Breast epithelium (tissue), 4 donors: ENCODE results near the gene PCDHB8. TPM values are rescaled to one million over a fixed set of nuclear protein-coding genes. Genes with fewer than 3 reads are reported as not detected.
"Not testable (repeated sequence)": the region's sequence is repeated elsewhere in the genome, so short reads cannot be mapped to it uniquely, and the experiment has no call there.

Source experiments
- DNase-seq, 2 donors: peaks; one replicate each; pipeline ENCODE4 v3.0.0-alpha.2; 2019; ENCODE audit warnings: low spot score in 2 of 2
- H3K27ac ChIP-seq, 2 donors: fragments of 200-600 bp; sonication (generic) in 1 of 2; one replicate each; pipeline ENCODE4 v1.5.1; 2016 to 2019; ENCODE audit warnings: mild to moderate bottlenecking in 1 of 2
- H3K27me3 ChIP-seq, 2 donors: fragments of 200-600 bp; sonication (generic) in 1 of 2; one replicate each; pipeline versions ENCODE4 v1.5.1 to v1.6.0; 2017 to 2019; ENCODE audit warnings: control low read depth in 1 of 2, mild to moderate bottlenecking in 1 of 2
- H3K36me3 ChIP-seq: fragments of 200-600 bp; one replicate; pipeline ENCODE4 v1.5.1; 2019
- H3K4me1 ChIP-seq, 2 donors: fragments of 200-600 bp; sonication (generic); one replicate each; pipeline ENCODE4 v1.5.1; 2016 to 2019; ENCODE audit warnings: control low read depth in 1 of 2
- H3K4me3 ChIP-seq, 3 donors: fragments of 200-600 bp; sonication (generic); 1 replicate in 2 of 3; 2 replicates in 1 of 3; pipeline ENCODE4 v1.5.1; 2016 to 2019; ENCODE audit warnings: mild to moderate bottlenecking in 3 of 3, moderate library complexity in 2 of 3
- H3K9me3 ChIP-seq, 2 donors: fragments of 200-600 bp; sonication (generic) in 1 of 2; one replicate each; pipeline ENCODE4 v1.5.1; 2016 to 2019; ENCODE audit warnings: control low read depth in 1 of 2
- CTCF ChIP-seq, 3 donors: fragments of 450-650 bp; IDR thresholded peaks; one replicate each; pipeline ENCODE4 v1.5.1; 2016 to 2017; ENCODE audit warnings: antibody characterized with exemption in 3 of 3, mild to moderate bottlenecking in 3 of 3, moderate library complexity in 3 of 3
- POLR2A ChIP-seq: fragments of 450-650 bp; IDR thresholded peaks from one replicate; pipeline ENCODE4 v1.6.1; 2016; ENCODE audit warnings: antibody characterized with exemption, mild to moderate bottlenecking, moderate library complexity
- POLR2AphosphoS5 ChIP-seq, 3 donors: sonication (generic); formaldehyde crosslinking; IDR thresholded peaks; one replicate each; pipeline ENCODE4 v1.6.1; 2017; ENCODE audit warnings: antibody characterized with exemption in 3 of 3
- intact Hi-C: fragments of 100-400 bp; cut with DNase I; formaldehyde crosslinking; loops from one replicate; pipeline ENCODE4 v1.15.1; 2023; ENCODE audit warnings: low total_unique reads
- total RNA-seq, 3 donors: library from RNA; depleted of rRNA; stranded (reverse); fragments of >200 nt; gene quantifications; one replicate each; pipeline ENCODE4 v1.1.0, GENCODE V29; 2016

The PCDHB8 gene
- total RNA-seq, 3 donors from 2014 or later, result 0.73 to 4.6 (median 0.80) TPM

- H3K27ac ChIP-seq, H3K27me3 ChIP-seq, H3K36me3 ChIP-seq, intact Hi-C loops, DNase-seq, H3K4me1 ChIP-seq: not testable (repeated sequence)
- H3K9me3 ChIP-seq, result peaks cover 66 to 93% of the 10 kb centered on the region in 2 donors
- H3K4me3 ChIP-seq, result peak within 1 kb of the TSS in 1 of 3 donors; percentile 19
- peak in 2 of 3 donors; percentile 21 to 29 for TF ChIP-seq CTCF (IDR thresholded peaks at IDR 0.05)
These were observed 36.2 kb downstream of the PCDHB8 start, which contains the start of gene PCDHB13 for GRCh38 chr5:141213656-141214339. TSS of gene PCDHB13 (plus strand) at chr5:141213919. CDS start at chr5:141214124, 205 bp downstream.

GRCh38 chr5:141214583-141214982 lies 37.0 kb downstream of the PCDHB8 start:
- H3K27me3 ChIP-seq, DNase-seq, H3K27ac ChIP-seq, H3K4me1 ChIP-seq, H3K36me3 ChIP-seq, intact Hi-C loops: not testable (repeated sequence)
- Histone ChIP-seq H3K4me3 (peak overlapping the region in 1 of 3 donors; percentile 11), H3K9me3 (peaks cover 66 to 93% of the 10 kb centered on the region in 2 donors)

- intact Hi-C loops, H3K27ac ChIP-seq, H3K4me3 ChIP-seq, H3K36me3 ChIP-seq, H3K27me3 ChIP-seq, H3K4me1 ChIP-seq, DNase-seq: not testable (repeated sequence)
- H3K9me3 ChIP-seq, result peaks cover 61 to 93% of the 10 kb centered on the region in 2 donors
These were observed 37.9 kb downstream of the PCDHB8 start for GRCh38 chr5:141215504-141215903.

GRCh38 chr5:141216035-141216434 lies 38.4 kb downstream of the PCDHB8 start:
- H3K27me3 ChIP-seq, DNase-seq, H3K4me3 ChIP-seq, H3K27ac ChIP-seq, H3K4me1 ChIP-seq, H3K36me3 ChIP-seq, intact Hi-C loops: not testable (repeated sequence)
- H3K9me3 ChIP-seq, result peaks cover 61 to 94% of the 10 kb centered on the region in 2 donors

GRCh38 chr5:141223112-141223783 lies 45.7 kb downstream of the PCDHB8 start, which contains the start of gene PCDHB14:
TSS of gene PCDHB14 (plus strand) at chr5:141223343. CDS start at chr5:141223506, 163 bp downstream.
- Histone ChIP-seq H3K4me3 (peak within 1 kb of the TSS in 2 of 3 donors; percentile 34 to 53), H3K9me3 (peaks cover 68 to 98% of the 10 kb centered on the region in 2 donors), H3K27ac (no peak within 1 kb of the TSS), H3K27me3 (no peaks in the 10 kb centered on the region), H3K4me1 (no peaks in the 10 kb centered on the region), H3K36me3 (no peaks in the 10 kb centered on the region)
- intact Hi-C loops, result no loop called here
- DNase-seq, result no peak
- TF ChIP-seq POLR2AphosphoS5 (IDR thresholded peaks at IDR 0.05), result no peak
- TF ChIP-seq POLR2A, result no peak
- no peak for TF ChIP-seq CTCF (IDR thresholded peaks at IDR 0.05)

GRCh38 chr5:141224844-141225243 lies 47.3 kb downstream of the PCDHB8 start:
- H3K27ac ChIP-seq, H3K4me1 ChIP-seq, H3K36me3 ChIP-seq, intact Hi-C loops, H3K27me3 ChIP-seq, DNase-seq: not testable (repeated sequence)
- Histone ChIP-seq H3K4me3 (peak overlapping the region in 1 of 3 donors; percentile 16), H3K9me3 (peaks cover 54 to 91% of the 10 kb centered on the region in 2 donors)

GRCh38 chr5:141225421-141225820 lies 47.8 kb downstream of the PCDHB8 start:
- H3K4me3 ChIP-seq, H3K27me3 ChIP-seq, H3K27ac ChIP-seq, DNase-seq, H3K36me3 ChIP-seq, H3K4me1 ChIP-seq, intact Hi-C loops: not testable (repeated sequence)
- H3K9me3 ChIP-seq, result peaks cover 53 to 89% of the 10 kb centered on the region in 2 donors

Other genes starting within 250 kb of the PCDHB8 start
- 1 to 10 TPM; 2.1 to 2.8 (median 2.6) TPM for gene PCDHAC2, start 211.3 kb upstream of the PCDHB8 start, total RNA-seq
- under 1 TPM in 2 of 3 donors, not detected in 1; under 0.01 TPM for gene PCDHB1, start 126.4 kb upstream of the PCDHB8 start, total RNA-seq
- gene PCDHB2, start 83.2 kb upstream of the PCDHB8 start, total RNA-seq, result 10 to 100 TPM in 1 of 3 donors, 1 to 10 TPM in 2; 3.8 to 10.8 (median 9.8) TPM
- gene PCDHB3, start 77.3 kb upstream of the PCDHB8 start, total RNA-seq, result 1 to 10 TPM; 3.4 to 6.2 (median 5.4) TPM
- gene PCDHB4, start 56.0 kb upstream of the PCDHB8 start, total RNA-seq, result 1 to 10 TPM; 7.5 to 9.2 (median 7.7) TPM
- 1 to 10 TPM; 3.4 to 9.8 (median 6.4) TPM for gene PCDHB5, start 42.6 kb upstream of the PCDHB8 start, total RNA-seq
- 1 to 10 TPM; 1.4 to 3.6 (median 2.2) TPM for gene PCDHB6, start 27.7 kb upstream of the PCDHB8 start, total RNA-seq
- gene PCDHB7, start 5.1 kb upstream of the PCDHB8 start, total RNA-seq, result 1 to 10 TPM; 2.3 to 4.6 (median 3.4) TPM
- 10 to 100 TPM in 1 of 3 donors, 1 to 10 TPM in 2; 4.3 to 11.8 (median 6.3) TPM for gene PCDHB16, start 4.6 kb downstream of the PCDHB8 start, total RNA-seq
- gene PCDHB9, start 9.4 kb downstream of the PCDHB8 start, total RNA-seq, result 1 to 10 TPM; 2.2 to 4.6 (median 4.1) TPM
- gene PCDHB10, start 14.6 kb downstream of the PCDHB8 start, total RNA-seq, result 1 to 10 TPM; 3.8 to 4.8 (median 4.6) TPM
- 1 to 10 TPM; 2.3 to 4.6 (median 2.7) TPM for gene PCDHB11, start 21.8 kb downstream of the PCDHB8 start, total RNA-seq
- 1 to 10 TPM; 3.7 to 5.2 (median 5.0) TPM for gene PCDHB12, start 30.9 kb downstream of the PCDHB8 start, total RNA-seq
- 1 to 10 TPM; 3.7 to 5.9 (median 4.8) TPM for gene PCDHB13, start 36.1 kb downstream of the PCDHB8 start, total RNA-seq
- gene PCDHB14, start 45.6 kb downstream of the PCDHB8 start, total RNA-seq, result 1 to 10 TPM; 4.2 to 5.9 (median 5.9) TPM
- gene PCDHB15, start 67.6 kb downstream of the PCDHB8 start, total RNA-seq, result 1 to 10 TPM; 1.6 to 4.2 (median 3.3) TPM
- 1 to 10 TPM in 1 of 3 donors, under 1 TPM in 2; 0.64 to 2.0 (median 0.98) TPM for gene SLC25A2, start 126.3 kb downstream of the PCDHB8 start, total RNA-seq
- 10 to 100 TPM; 59.2 to 96.2 (median 68.2) TPM for gene TAF7, start 143.0 kb downstream of the PCDHB8 start, total RNA-seq
- gene PCDHGA1, start 152.7 kb downstream of the PCDHB8 start, total RNA-seq, result 1 to 10 TPM in 2 of 3 donors, under 1 TPM in 1; 0.80 to 1.3 (median 1.2) TPM
- gene PCDHGA2, start 161.0 kb downstream of the PCDHB8 start, total RNA-seq, result 1 to 10 TPM; 4.6 to 8.6 (median 6.2) TPM
- 1 to 10 TPM; 4.3 to 5.9 (median 5.0) TPM for gene PCDHGA3, start 166.0 kb downstream of the PCDHB8 start, total RNA-seq
- gene PCDHGB1, start 172.3 kb downstream of the PCDHB8 start, total RNA-seq, result 1 to 10 TPM; 2.7 to 5.9 (median 5.1) TPM
- gene PCDHGA4, start 177.2 kb downstream of the PCDHB8 start, total RNA-seq, result 10 to 100 TPM in 1 of 3 donors, 1 to 10 TPM in 2; 5.3 to 12.1 (median 6.4) TPM
- gene PCDHGB2, start 182.2 kb downstream of the PCDHB8 start, total RNA-seq, result 10 to 100 TPM in 1 of 3 donors, 1 to 10 TPM in 2; 6.2 to 10.5 (median 7.8) TPM
- 1 to 10 TPM; 5.4 to 9.4 (median 8.8) TPM for gene PCDHGA5, start 186.4 kb downstream of the PCDHB8 start, total RNA-seq
- 10 to 100 TPM in 1 of 3 donors, 1 to 10 TPM in 2; 5.3 to 10.2 (median 8.6) TPM for gene PCDHGB3, start 192.5 kb downstream of the PCDHB8 start, total RNA-seq
- gene PCDHGA6, start 196.1 kb downstream of the PCDHB8 start, total RNA-seq, result 1 to 10 TPM; 4.0 to 8.5 (median 8.3) TPM
- 10 to 100 TPM in 1 of 3 donors, 1 to 10 TPM in 2; 3.7 to 10.8 (median 10.0) TPM for gene PCDHGA7, start 205.0 kb downstream of the PCDHB8 start, total RNA-seq
- gene PCDHGB4, start 209.9 kb downstream of the PCDHB8 start, total RNA-seq, result 10 to 100 TPM in 1 of 3 donors, 1 to 10 TPM in 2; 5.3 to 10.5 (median 8.9) TPM
- 1 to 10 TPM; 2.6 to 7.2 (median 6.0) TPM for gene PCDHGA8, start 214.8 kb downstream of the PCDHB8 start, total RNA-seq
- 10 to 100 TPM in 2 of 3 donors, 1 to 10 TPM in 1; 7.5 to 20.6 (median 19.8) TPM for gene PCDHGB5, start 220.2 kb downstream of the PCDHB8 start, total RNA-seq
- gene PCDHGA9, start 225.0 kb downstream of the PCDHB8 start, total RNA-seq, result 10 to 100 TPM in 2 of 3 donors, 1 to 10 TPM in 1; 7.8 to 16.7 (median 13.8) TPM
- 10 to 100 TPM in 2 of 3 donors, 1 to 10 TPM in 1; 8.8 to 12.8 (median 10.8) TPM for gene PCDHGB6, start 230.2 kb downstream of the PCDHB8 start, total RNA-seq
- gene PCDHGA10, start 235.2 kb downstream of the PCDHB8 start, total RNA-seq, result 10 to 100 TPM in 2 of 3 donors, 1 to 10 TPM in 1; 7.2 to 10.7 (median 10.5) TPM
- gene PCDHGB7, start 239.9 kb downstream of the PCDHB8 start, total RNA-seq, result 10 to 100 TPM; 15.4 to 21.3 (median 16.0) TPM
- 1 to 10 TPM; 5.0 to 9.8 (median 9.7) TPM for gene PCDHGA11, start 243.3 kb downstream of the PCDHB8 start, total RNA-seq